IPS-18c (cell line): ENCODE measurements around the gene ENKD1.

Source experiments
- H3K4me3 ChIP-seq: 2 replicates; pipeline ENCODE4 v1.7.0; 2013; ENCODE audit warnings: low read depth, mild to moderate bottlenecking, low read length, moderate library complexity; ENCODE audit not compliant: insufficient read depth
- H3K9me3 ChIP-seq: one replicate; pipeline ENCODE4 v1.6.1; 2013; ENCODE audit warnings: mild to moderate bottlenecking, low read length, moderate library complexity; ENCODE audit not compliant: control insufficient read depth, insufficient read depth

The ENKD1 gene

DNA sequence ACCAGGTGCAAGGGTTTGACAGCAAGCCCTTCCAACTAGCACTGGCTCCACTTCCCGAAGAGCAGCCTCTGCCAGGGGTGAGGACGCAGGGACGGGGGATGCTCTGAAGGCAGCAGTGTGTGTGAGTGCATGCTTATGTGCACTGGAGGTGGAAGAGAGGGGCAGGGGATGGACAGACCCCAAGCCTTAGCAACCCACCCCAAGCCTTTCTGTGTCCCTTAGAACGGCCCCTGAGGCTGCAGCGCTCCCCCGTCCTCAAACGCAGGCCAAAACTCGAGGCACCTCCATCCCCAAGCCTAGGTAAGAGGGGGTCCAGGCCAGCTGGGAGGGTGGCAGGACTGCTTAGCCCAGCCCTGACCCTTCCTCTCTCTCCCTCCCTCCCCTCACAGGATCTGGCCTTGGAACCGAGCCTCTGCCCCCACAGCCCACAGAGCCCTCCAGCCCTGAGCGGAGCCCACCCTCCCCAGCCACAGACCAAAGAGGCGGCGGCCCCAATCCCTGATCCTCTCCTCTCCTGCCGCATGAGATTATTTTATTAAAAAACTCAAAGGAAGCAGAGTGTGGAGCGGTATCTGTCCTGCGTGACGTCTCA is 9.4 kb downstream of the ENKD1 start:
- no peaks in the 10 kb centered on the region for H3K9me3 ChIP-seq
- H3K4me3 ChIP-seq, result no peak overlapping the region

DNA sequence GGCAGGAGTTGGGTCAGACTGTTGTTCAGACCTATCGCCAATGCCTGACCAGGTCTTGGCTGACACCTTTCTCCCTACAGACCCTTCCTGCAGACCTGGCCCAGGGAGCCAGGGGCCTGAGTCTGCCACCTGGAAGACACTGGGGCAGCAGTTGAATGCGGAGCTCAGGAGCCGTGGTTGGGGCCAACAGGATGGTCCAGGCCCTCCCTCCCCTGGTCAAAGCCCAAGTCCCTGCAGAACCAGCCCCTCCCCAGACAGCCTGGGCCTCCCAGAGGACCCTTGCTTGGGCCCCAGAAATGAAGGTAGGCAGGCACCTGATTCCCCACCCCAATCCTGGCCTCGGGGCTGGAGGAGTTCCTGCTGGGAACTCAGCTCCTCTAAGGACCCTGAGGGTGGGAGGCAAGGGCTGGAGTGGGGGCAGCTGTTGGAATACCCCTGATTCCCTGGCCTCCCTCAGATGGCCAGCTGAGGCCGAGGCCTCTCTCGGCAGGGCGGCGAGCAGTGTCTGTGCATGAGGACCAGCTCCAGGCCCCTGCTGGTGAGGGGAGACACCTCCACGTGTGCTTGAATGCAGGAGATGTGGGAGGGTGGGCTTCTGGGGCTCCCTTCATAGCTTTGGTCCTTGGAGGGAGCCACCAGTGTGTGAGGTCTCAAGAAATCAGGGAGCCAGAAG is 10.1 kb downstream of the ENKD1 start:
- Histone ChIP-seq H3K9me3 (no peaks in the 10 kb centered on the region), H3K4me3 (no peak overlapping the region)

DNA sequence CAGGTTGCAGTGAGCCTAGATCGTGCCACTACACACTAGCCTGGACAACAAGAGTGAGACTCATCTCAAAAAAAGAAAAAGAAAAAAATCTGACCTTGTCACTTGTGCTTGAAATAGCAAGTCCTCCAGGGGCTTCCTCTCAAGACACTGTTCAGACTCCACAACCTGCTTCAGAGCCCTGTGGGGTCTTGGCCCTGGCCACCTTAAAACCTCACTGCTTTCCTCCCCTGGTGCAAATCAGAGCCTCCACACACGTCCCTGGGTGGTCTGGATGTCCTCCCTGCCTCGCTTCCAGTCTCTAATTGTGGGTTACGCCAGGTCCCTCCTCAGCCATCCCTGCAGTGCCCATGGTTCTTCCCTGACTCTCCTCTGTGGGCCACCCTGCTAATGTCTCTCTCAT is 11.2 kb downstream of the ENKD1 start:
- H3K9me3 ChIP-seq, result no peaks in the 10 kb centered on the region
- no peak overlapping the region for H3K4me3 ChIP-seq

DNA sequence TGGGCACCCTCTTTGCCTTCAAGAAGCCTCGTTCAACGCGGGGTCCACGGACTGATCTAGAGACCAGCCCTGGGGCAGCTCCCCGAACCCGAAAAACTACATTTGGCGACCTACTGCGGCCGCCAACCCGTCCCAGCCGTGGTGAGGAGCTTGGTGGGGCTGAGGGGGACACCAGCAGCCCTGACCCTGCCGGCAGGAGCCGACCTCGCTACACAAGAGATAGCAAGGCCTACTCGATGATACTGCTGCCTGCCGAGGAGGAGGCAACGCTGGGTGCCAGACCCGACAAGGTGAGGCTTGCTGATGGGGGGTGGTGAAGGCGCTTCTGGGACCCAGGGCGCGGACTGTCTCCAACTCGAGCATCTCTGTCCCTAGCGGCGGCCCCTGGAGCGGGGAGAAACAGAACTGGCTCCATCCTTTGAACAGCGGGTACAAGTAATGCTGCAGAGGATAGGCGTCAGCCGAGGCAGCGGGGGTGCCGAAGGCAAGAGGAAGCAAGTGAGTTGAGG is 12.1 kb downstream of the ENKD1 start:
- Histone ChIP-seq H3K9me3 (no peaks in the 10 kb centered on the region), H3K4me3 (no peak overlapping the region)

DNA sequence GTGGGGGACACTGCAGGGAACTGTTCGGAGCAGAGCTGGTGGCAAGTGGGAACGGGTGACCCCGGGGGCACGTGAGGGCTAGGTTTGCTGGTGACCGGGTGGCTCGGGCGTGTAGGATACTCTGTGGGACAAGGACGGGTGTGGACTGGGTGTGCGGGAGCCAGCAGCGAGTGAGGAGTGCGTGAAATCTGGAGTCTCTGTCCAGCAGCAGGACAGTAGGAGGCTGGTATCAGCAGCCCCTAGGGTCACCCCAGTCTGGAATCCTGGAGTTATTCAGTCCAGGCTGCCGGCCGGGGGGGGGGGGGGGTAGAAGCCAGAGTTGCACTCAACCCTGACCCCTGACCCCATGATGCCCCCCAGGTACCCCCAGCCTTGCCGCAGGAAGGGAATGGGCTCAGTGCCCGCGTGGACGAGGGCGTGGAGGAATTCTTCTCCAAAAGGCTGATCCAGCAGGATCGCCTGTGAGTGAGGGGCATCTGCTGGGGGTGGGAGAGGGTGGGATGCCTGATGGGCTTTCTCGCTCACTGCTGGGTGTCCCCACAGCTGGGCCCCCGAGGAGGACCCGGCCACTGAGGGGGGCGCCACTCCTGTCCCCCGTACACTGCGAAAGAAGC is 12.7 kb downstream of the ENKD1 start:
- no peaks in the 10 kb centered on the region for H3K9me3 ChIP-seq
- peak overlapping the region; percentile 63 for H3K4me3 ChIP-seq

DNA sequence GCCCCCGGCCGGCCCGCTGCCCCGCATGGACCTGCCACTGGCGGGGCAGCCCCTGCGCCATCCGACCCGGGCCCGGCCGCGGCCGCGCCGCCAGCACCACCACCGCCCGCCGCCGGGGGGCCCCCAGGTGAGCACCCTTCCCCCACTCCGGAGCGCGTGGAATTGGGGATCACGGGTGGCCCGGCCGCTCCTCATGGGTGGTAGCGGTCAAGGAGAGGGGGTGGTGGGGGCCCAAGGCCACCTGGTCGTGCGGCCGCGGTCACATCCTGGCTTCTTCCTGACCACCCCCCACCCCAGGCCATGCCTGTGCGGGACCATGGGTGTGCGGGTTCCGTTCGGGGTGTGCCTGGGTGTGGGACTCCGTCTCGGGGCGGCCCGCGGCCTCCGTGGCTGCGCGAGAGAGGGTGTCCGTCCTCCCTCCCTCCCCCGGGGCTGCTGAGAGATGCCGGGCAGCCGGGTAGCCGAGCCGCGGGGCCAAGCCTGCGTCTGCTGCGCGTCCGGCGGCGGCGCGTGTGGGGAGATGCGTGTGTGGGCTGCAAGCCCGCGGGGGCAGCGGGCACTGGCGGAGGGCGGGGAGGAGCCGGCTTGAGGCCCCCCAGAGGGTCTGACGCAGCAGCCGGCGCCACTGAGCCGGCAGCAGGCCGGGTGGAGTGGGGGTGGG is 13.3 kb downstream of the ENKD1 start:
- Histone ChIP-seq H3K9me3 (no peaks in the 10 kb centered on the region), H3K4me3 (peak overlapping the region; percentile 63)

DNA sequence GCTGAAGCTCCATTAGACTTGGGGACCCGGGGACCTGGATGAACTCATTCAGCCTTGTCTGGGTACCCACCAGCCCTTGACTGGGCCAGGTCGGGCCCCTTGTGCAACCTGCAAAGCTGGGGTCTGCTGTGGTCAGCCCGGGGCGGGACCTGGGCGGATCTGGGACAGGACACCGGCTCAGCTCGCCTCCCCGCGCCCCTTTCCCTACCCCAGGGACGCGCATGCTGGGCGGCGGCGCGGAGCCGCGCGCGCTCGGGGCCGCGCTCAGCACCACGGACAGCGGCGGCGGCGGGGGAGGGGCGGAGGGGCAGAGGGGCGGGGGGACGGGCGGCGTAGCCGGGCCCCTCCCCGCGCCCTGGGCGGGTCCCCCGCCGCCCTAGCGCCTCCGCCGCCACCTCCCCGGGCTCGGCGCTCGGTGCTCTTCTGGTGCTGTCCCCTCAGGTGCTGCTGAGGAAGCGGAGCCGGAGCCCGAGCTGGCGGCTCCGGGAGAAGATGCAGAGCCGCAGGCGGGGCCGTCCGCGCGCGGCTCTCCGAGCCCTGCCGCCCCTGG is 13.9 kb downstream of the ENKD1 start:
- Histone ChIP-seq H3K4me3 (peak overlapping the region; percentile 63), H3K9me3 (no peaks in the 10 kb centered on the region)

DNA sequence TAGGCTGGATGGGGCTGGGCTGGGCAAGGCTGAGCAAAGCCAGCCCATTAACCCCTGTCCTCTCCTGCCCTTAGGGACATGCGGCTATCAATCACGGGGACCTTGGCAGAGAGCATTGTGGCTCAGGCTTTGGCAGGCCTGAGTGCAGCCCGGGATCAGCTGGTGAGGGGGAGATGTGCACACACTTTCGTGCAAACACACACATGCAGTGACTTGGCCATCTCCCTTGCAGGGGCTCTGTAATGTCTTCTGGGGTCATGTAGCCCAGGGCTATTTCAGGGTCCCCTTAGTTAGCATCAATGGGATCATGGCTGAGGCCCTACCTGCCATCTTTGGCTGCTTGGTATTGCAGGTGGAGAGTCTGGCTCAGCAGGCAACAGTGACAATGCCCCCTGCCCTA is 14.7 kb downstream of the ENKD1 start:
- Histone ChIP-seq H3K4me3 (no peak overlapping the region), H3K9me3 (no peaks in the 10 kb centered on the region)

DNA sequence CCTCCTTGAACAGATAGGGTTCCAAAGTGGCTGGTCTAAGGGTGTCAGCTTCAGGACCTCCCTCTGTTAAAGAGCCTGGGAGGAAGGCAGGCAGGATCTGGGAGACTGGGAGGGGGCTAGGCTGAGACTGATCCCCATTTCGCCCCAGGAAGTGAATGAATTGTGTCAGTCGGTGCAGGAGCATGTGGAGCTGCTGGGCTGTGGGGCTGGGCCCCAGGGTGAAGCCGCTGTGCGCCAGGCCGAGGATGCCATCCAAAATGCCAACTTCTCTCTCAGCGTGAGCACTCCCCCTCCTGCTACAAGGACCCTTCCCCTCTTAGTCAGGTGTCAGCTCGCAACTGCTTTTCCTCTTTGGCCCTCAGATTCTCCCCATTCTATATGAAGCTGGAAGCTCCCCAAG is 15.5 kb downstream of the ENKD1 start:
- H3K4me3 ChIP-seq, result no peak overlapping the region
- H3K9me3 ChIP-seq, result no peaks in the 10 kb centered on the region

DNA sequence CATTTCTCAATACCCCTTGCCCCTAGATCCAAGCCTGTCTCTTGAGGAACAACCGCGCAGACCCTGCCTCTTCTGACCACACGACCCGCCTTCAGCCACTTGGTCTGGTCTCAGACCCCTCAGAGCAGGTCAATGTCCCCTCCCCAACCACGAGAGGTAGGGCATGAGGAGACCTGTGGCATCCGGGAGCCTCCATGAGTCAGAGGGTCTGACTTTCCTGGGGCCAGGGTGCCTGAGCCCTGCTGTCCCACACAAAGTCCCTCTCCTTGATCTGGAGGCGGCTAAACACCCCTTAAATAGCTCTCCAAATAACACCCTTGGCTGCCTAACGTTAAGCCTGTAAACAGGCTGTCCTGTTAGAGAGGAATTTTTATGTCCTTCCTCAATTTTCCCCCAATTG is 16.5 kb downstream of the ENKD1 start:
- Histone ChIP-seq H3K4me3 (no peak overlapping the region), H3K9me3 (no peaks in the 10 kb centered on the region)

DNA sequence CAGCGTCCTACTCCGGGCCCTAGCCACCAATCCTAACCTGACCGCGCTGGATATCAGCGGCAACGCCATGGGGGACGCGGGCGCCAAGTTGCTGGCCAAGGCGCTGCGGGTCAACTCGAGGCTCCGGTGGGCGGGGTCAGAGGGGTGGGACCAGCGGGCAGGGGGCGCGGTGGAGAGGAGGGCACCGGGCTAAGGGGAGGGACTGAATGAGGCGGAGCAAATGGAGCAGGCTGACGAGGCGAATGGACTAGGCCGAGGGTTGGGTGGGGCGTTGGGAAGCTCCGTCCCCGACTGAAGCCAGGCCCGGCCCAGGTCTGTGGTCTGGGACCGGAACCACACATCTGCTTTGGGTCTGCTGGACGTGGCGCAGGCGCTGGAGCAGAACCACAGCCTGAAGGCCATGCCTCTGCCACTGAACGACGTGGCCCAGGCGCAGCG is 17.0 kb downstream of the ENKD1 start:
- no peak overlapping the region for H3K4me3 ChIP-seq

DNA sequence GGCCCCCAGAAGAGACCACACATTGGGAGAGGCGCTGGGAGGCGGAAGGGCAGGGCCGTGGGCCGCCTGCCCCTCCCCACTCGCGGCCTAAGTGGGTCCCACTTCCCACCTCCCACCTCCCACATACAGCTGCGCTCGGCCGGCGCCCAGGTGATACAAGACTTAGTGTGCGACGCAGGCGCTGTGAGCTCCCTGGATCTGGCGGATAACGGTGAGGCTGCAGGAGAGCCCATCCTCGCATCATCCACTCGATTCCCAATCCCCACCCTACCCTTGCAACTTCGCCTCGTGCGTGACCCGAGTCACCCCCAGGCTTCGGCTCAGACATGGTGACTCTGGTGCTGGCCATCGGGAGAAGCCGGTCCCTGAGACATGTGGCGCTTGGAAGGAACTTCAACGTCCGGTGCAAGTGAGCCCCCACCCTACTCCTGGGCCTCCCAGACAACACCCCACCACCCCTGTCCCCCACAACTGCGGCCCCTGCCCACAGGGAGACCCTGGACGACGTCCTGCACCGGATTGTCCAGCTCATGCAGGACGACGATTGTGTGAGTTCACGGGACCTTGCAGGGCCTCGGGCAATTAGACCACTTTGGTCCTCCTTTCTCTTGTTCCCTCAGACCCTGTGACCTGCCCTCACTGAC is 17.7 kb downstream of the ENKD1 start:
- no peaks in the 10 kb centered on the region for H3K9me3 ChIP-seq
- no peak overlapping the region for H3K4me3 ChIP-seq

More for the DNA sequence above, 17.0 kb downstream of the ENKD1 start:
- no peaks in the 10 kb centered on the region for H3K9me3 ChIP-seq

DNA sequence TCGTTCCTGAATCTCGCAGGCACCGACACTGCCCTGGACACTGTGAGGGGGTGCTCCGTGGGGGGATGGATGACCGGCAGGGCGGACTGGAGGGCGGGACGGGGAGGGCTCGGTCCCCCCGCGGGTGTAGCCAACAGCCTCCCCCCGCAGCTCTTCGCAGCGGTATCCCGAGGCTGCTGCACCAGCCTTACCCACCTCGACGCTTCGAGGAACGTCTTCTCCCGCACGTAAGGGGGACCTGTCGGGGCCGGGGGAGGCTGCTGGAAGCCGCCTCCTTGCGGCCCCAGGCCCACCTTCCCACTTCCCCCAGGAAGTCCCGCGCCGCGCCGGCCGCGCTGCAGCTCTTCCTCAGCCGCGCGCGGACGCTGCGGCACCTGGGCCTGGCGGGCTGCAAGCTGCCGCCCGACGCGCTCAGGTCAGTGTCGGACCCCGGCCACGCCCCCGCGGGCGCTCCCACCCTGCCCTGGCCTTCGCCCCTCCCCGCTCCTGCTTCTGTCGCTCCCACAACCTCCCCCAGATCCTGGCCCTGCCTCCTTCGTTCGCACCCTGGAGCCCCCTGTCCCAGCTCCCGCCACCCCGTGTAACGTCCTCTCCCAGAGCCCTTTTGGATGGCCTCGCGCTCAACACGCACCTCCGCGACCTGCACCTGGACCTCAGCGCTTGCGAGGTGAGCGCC is 18.3 kb downstream of the ENKD1 start:
- no peaks in the 10 kb centered on the region for H3K9me3 ChIP-seq
- no peak overlapping the region for H3K4me3 ChIP-seq

DNA sequence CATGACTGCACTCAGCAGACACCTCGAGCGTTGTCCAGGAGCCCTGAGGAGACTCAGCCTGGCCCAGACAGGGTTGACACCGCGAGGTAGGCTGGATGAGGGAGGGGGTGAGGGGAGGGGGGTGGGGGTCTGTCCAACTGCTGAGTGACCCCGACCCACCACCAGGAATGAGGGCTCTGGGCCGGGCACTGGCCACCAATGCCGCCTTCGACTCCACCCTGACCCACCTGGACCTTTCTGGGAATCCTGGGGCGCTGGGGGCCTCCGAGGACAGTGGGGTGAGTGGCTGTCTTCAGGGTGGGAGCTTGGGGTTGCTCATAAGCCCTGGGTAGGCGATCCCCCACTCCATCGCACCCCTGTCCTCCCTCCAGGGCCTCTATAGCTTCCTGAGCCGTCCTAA is 18.9 kb downstream of the ENKD1 start:
- H3K4me3 ChIP-seq, result no peak overlapping the region
- H3K9me3 ChIP-seq, result no peaks in the 10 kb centered on the region

DNA sequence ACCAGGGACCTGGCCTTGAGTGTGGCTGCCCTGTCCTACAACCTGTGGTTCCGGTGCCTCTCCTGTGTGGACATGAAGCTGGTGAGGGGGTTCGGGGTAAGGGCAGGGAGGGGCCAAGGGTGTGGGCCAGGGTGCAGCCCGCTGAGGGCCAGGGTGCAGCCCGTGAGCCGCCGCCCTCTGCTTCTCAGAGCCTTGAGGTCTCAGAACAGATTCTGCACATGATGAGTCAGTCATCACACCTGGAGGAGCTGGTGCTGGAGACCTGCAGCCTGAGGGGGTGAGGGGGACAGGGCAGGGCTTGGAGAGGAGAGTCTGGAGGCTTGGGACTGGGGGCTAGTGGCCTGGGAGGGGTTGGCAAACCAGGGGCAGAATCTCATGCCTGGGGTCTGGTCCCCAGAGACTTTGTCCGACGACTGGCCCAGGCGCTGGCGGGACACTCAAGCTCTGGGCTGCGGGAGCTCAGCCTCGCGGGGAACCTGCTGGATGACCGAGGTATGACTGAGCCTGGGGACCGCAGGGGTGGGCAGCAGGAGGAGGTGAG is 19.4 kb downstream of the ENKD1 start:
- Histone ChIP-seq H3K9me3 (no peaks in the 10 kb centered on the region), H3K4me3 (no peak overlapping the region)

DNA sequence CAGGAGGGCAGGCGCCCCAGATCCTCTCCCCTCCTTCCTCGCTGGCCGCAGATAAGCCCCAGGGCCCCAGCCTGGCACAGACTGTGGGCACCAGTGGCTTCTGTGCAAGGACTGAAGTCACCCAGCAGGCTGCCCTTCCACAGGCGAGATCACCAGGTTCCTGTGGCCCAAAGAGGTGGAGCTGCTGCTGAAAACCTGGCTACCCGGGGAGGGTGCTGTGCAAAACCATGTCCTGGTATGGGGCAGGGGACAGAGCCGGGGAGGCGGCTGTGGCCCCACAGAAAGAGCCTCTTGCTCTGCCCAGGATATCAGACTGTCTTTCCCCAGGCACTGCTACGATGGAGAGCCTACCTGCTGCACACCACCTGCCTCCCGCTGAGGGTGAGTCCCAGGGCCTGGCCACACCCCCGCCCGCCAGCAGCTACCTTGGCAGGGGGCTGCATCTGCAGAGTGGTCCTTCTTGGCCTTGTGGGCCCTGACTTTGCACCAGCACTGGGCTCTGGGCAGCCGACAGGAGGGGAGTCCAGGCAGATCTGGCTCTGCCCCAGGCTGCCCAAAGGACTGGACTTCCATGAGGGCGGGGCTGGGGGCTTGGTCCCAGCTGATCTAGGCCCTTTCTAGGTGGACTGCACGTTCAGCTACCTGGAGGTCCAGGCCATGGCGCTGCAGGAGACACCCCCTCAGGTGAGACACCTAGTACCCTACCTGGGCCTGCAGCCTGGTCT is 21.0 kb downstream of the ENKD1 start:
- Histone ChIP-seq H3K9me3 (no peaks in the 10 kb centered on the region), H3K4me3 (peak overlapping the region; percentile 61)
